CD4-positive, alpha-beta T cell treated with Interleukin-12 subunit alpha and Interleukin-12 subunit beta, for 1 hour (primary cell): ENCODE data around the gene MICU1.
"Not testable (repeated sequence)": the region's sequence is repeated elsewhere in the genome, so short reads cannot be mapped to it uniquely, and the experiment has no call there.

ENCODE experiments used
- DNase-seq: peaks from one replicate; pipeline ENCODE4 v3.0.0-alpha.2; 2020

The MICU1 gene

DNA sequence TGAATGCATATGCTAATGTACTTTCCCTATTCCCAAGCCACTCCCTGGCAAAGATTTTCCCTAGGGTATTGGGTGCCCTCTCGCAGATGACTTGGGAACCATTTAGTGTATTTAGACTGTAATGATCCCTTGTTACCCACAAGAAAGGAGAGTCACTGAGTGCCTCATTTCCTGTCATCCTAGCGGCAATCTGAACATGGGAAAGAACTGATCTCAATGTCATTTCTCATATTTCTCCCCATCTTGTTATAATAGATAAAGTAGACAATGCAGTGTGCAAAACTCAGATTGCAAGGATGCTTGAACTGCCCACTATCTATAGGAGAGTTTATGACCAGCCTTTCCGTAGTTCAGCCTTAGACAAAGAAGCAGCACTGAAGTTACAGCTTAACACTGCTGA lies 123.3 kb downstream of the MICU1 start:
- DNase-seq = no peak

DNA sequence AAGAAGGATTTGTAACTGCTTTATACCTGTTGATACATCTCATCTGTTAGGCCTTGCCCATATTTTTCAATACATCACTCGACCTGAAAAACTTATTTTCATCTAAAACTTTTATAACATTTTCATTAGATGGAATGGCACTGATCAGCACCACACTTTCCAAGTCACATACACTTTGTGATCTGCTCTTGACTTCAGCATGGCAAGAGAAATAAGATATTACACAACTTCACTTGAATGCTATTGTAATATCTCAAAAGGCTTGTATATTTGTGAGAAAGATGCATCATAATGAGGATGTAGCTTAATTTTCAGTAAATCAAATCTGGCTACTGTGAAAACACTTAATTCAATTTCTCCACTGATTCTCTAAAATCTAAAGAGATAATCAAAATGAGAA lies 126.2 kb downstream of the MICU1 start:
- DNase-seq = no peak

DNA sequence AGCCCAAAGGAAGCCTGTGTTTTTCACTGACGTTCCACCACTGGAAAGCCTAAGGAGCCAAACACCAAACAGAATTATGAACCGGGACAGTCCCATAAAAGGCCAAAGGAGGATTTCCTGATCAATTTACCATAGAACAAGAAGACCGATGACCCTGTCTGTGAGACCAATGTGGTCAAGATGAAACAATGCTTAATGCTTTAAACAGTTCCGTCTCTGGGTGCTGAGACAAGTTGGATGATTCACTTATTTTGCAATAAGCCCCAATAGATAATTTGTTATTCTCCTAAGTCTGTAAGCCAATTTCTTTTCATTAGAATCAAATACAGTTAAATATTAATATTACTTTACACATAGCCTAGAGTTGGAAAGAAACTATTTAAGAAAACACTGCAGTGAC lies 134.9 kb downstream of the MICU1 start:
- DNase-seq = no peak

DNA sequence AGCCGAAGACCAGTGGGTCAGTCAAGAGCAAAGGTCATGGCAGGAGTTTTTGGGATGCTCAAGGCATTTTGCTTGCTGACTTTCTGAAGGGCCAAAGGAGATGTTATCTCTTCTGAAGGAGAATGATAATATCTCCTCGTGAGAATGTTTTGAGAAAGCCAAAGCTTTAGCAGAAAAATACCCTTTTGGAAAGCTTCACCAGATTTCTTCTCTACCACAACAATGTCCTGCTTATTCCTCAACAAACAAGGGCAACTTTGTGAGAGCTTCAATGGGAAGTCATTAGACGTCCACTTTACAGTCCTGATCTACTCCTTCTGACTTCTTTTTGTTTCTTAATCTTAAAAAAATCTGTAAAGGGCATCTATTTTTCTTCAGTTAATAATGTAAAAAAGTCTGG lies 138.4 kb downstream of the MICU1 start:
- no peak for DNase-seq

DNA sequence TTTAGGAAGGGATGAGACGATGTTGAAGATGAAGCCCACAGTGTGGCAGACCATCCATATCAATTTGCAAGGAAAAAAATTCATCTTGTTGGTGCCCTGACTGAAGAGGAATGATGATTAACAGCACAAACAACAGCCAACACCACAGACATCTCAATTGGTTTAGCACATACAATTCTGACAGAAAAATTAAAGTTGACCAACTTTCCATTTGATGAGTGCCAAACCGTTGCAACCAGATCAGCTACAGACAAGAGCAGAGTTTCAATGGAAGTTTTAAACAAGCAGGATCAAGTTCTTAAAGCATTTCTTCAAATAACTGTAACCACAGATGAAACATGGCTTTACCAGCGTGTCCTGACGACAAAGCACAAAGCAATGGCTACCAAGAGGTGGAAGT lies 138.8 kb downstream of the MICU1 start:
- no peak for DNase-seq

DNA sequence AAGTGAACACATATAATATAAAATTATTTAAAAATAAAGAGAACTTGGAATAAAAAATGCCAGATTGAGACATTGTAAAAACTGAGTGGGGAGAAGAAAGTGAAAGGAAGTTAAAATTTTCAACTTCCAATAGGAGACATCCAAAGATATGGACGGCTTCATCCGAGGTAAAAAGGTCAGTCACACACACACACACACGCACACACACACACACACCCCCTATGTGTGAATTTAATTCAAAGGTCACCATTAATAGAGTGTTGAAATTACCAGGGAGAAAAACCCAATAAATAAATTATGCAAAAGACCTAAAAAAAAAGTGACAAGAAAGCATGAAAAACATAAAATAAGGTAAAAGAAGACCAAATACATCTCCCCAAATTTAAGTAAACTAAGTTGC lies 140.2 kb downstream of the MICU1 start:
- DNase-seq = no peak

DNA sequence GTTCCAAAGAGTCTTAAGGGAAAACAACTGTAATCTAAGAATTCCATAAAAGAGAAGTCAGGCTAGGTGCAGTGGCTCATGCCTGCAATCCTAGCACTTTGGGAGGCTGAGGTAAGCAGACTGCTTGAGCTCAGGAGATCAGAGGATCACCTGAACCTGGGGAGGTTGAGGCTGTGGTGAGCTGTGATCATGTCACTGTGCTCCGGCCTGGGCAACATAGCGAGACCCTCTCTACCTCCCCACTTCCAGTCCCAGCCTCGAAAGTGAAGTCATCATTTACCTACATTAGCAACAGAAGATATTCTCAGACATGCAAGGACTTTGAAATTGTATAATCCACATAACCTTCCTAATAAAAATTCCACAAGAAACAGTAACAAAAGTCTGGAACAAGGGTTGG lies 141.4 kb downstream of the MICU1 start:
- no peak for DNase-seq

DNA sequence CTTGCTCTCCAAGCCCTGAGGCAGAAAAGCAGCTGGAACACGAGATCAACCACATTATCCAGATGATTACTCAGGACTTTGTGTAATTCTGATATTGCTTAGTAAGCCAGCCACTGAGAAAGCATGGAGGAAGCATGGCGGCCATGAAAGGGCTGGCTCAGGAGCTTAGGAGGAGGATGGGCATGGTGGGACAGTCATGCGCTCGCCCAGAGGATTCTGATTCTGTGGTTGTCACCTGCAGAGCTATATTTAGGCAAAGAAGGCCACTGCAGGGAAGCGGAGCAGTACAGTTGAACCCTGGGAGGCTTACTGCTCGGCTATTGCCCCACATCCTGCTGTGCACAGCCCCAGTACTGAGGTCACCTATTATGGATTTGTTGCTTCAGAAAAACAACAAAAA lies 142.4 kb downstream of the MICU1 start:
- DNase-seq = no peak

DNA sequence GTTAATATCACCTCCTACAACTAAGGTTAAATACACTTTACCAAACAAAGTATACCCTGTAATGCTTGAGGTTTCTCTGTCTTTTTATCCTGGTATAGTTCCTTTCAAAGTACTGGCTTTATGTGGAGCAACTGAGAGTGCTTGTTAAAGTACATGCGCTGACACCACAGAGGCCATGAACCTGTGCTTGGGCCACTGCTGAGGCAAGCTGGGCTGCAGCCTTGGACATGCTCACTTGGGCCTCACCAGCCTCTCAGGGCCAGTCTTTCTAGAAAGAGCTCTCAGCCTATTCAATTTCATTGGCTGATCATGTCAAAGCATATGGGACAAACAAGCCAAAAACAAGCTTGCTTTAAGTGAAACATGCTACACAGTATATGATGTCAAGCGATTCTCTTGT lies 145.0 kb downstream of the MICU1 start:
- no peak for DNase-seq

DNA sequence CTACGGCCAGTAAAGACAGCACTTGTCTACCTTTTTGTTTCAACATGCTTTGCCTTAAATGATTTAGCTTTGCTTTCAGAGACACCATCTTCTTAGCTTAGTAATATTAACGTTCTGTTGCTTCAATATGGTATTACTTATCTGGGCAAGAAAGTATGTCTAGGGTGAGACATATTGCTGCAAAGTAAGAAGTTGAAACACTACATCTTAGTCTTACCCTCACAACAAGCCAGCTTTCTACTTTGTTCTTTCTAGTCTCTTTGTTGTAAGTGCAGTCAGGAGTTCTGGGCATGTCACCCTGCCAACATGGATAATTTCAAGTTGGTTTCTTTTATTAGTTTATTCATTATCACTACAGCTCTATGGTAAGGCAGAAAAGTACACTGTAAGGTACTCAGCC lies 148.4 kb downstream of the MICU1 start:
- DNase-seq = no peak

DNA sequence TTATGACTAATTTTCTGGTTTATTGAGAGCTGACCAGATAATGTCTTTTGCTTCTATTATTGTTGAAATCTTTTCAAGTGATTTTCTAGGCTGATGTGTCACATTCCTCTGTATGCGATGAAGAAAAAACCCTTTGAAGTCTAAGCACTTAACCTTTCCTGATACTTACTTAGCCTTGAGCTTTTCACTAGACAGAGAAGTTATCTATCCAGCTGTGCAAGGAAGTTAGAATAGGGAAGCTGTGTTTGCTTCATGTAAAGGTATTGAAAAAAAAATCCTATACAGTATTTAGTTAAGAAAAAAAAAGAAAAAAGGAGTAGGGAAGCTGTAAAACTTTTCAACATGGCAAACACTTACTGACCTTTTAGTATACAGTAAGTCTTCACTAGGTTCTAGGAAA lies 153.6 kb downstream of the MICU1 start:
- no peak for DNase-seq

DNA sequence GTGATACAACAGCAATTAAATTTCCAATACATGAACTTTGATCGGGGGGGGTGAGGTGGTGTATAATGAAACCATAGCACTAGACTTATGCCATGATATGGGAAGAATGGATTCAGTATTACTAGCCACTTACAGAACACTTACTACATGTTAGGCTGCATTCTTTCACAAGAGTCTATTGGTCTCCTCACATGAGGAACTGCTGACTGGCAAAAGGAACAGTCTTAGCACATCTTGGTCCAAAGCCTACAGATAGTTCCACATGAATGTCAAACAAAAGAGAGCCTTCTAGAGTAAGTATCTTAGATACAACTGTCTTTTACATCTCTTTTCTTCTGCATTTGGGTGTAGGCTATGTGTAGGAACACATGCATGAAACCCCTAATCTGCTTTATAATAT lies 155.2 kb downstream of the MICU1 start:
- DNase-seq = no peak

DNA sequence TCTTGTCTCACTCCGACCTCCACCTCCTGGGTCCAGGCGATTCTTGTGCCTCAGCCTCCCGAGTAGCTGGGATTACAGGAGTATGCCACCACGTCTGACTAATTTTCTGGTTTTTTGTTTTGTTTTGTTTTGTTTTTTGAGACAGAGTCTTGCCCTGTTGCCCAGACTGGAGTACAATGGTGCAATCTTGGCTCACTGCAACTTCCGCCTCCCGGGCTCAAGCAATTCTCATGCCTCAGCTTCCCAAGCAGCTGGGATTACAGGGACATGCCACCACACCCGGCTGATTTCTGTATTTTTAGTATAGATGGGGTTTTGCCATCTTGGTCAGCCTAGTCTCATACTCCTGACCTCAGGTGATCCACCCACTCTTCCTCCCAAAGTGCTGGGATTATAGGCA lies 158.8 kb downstream of the MICU1 start:
- not testable (repeated sequence) for DNase-seq

DNA sequence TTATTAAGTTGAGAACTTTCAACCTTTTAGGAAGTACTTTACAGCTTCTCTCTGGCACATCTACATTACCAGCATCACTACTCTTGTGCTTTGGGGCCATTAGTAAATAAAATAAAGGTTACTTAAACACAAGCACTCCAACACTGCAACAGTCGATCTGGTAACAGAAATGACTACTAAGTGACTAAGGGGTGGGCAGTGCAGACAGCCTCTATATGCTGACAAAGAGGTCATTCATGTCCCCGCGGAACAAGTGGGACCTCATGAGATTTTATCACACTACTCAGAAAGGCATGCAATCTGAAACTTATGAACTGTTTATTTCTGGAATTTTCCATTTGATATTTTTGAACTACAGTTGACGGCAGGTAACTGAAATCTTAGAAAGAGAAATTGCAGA lies 159.9 kb downstream of the MICU1 start:
- DNase-seq = no peak

DNA sequence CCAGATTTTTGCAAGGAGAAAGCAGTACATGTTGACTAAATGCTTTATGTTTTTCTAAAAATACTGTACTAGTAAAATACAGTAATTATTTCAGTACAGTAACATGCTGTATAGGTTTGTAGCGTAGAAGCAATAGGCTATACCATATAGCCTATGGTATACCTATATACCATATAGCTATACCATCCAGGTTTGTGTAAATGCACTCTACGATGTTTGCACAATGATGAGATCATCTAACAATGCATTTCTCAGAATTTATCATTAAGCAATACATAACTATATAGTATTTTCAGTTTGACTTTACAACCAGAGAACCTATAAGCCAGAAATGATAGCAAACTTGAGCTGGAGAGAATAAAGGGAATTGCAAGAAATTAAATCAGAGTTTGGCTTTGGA lies 161.4 kb downstream of the MICU1 start:
- DNase-seq = no peak

DNA sequence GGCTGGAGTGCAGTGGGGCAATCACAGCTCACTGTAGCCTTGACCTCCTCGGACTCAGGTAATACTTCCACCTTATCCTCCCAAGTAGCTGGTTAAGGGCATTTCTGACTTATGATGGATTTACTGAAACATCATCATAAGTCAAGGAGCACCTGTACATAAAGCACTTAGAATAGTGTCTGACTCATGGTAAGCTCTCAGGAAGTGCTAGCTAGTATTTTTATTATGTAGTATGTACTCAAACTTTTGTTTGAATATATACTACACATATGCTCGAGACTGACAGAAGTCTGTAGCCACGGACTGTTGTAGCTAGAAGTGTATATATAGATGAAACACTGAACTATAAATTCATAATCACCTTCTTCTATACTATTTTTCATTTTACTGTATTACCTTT lies 163.6 kb downstream of the MICU1 start:
- no peak for DNase-seq

DNA sequence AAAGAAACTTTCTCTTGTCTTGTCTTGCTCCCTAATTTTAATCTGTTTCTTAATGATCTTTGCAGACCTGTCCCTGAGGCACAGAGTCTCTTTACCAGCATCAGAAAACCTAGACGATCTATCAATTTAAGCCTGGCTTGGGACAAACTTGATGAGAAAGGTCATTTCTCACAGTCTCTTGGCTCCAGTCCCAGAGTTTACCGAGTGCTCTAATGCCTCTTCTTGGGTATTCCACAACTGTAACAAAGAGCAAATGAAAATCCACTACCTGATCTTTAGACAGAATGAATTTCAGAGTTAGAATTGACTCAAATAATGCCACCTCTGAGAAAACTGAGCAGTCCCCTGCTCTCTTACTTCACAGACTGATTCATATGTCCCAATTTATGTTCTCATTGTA lies 164.8 kb downstream of the MICU1 start:
- no peak for DNase-seq

DNA sequence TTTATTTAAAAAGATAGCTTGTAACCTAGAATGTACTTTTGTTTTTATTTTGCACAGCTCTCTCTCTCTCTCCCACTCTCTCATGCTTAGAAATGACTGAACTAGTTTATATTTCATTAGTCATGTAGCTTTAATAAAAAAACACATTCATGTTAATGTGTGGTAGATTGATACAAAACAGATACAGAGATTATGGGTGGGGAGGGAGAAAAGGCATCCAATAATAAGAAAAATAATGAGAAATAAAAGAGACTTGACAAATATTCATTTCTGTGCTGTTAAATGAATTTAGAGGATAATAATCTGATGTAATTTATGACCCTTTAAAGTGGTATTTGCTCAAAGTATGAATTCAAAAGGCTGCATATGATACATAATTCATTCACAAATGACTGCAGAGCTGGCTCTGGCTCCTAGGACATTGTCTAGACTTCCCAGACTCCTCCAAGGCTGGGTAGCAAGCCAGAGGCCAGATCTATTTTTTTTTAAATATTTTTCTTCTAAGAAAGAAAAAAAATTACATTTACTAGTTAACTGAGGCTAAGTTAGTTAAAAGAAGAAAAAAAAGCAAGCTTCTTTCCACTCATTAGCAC lies 165.5 kb downstream of the MICU1 start:
- no peak for DNase-seq

DNA sequence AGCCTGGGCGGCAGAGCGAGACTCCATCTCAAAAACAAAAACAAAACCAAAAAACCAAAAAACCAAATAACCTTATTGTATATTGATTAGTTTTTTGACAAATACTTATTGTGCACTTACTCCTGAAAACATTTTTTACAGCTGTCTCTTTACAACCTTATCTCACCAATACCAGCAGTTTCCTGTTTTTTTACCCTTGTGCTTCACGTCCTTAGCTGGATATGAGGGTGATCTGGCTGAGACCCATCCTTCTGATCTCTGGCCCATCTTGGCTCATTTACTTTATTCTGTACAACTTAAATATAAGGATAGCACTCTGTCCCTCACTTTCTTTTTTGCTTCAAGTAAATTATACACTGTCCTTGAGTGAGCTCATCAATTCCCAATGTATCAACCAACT lies 166.6 kb downstream of the MICU1 start:
- DNase-seq = no peak

DNA sequence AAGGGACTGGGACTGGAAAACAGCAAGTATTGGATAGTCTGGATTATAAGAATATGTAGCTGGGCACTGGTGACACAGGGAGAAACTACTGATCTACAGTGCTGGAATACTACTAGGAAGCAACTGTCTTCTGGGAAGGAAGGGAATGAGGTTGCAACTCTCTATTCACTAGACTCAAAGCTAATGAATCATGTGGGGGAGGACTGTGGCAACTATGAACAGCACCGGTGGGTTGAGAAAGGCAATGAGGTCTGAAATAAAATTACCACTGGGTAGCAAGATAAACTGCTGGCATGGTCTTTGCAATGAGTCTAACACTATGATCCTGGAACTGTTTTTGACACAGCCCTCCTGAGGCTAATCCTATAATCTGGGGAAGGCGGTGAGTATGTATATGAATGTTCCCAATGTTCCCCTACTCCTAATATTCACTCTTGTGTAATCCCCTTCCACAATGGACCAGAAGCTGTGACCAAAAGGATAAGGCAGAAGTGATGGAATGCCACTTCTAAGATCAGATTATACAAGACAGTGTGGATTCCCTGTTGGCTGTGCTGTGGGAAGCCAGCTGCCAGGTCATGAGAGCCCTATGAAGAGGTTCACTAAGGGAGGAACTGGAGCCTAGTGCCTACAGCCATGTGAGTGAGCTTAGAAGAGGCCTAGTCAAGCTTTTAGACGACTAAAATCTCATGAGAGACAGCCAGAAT lies 169.8 kb downstream of the MICU1 start:
- DNase-seq = no peak

DNA sequence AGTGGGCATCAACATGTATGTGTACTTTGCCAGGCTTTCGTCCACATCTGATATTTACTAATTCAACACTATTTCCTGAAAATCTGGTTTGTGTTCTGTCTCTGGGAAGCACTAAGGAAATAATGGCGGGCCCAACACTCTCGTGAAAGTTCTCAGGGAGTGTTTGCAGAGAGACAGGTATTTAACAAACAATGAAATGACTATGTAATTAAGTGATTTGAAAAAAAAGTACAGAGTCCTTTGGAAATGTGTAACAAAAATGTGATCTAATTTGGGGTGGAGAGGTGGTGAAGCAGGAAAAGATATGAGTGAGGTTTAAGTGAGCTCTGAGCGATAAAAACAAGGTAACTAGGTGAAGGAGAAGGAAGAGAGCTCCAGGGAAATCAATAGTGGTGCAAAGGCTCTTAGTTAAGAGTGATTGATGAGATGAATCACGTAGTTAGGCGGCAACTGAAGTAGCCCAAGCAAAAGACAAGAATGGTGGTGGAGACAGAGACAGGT lies 175.9 kb downstream of the MICU1 start:
- DNase-seq = no peak

DNA sequence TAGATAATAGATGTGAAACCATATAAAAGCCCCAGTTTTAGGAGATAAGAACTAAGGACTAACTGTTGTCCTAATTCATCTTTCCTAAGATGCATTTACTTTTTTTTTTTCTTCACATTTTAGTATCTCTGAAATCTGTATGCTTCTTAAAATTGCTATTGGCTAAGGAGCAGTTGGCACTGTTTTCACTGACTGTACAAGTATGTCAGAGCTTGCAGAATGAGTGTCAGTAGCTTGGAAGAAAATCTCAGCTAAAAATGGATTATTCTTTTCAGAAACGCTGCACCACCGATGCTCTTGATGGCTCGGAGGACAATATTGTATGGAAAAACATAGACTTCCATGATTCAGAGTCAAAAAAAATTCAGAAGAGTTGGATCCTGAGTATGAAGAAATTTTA lies 180.0 kb downstream of the MICU1 start:
- no peak for DNase-seq

DNA sequence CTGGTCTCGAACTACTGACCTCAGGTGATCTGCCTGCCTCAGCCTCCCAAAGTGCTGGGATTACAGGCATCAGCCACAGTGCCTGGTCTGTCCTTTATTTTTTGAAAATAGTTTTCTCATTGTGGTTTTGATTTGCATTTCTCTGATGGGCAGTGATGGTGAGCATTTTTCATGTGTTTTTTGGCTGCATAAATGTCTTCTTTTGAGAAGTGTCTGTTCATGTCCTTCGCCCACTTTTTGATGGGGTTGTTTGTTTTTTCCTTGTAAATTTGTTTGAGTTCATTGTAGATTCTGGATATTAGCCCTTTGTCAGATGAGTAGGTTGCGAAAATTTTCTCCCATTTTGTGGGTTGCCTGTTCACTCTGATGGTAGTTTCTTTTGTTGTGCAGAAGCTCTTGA lies 182.9 kb downstream of the MICU1 start:
- not testable (repeated sequence) for DNase-seq

DNA sequence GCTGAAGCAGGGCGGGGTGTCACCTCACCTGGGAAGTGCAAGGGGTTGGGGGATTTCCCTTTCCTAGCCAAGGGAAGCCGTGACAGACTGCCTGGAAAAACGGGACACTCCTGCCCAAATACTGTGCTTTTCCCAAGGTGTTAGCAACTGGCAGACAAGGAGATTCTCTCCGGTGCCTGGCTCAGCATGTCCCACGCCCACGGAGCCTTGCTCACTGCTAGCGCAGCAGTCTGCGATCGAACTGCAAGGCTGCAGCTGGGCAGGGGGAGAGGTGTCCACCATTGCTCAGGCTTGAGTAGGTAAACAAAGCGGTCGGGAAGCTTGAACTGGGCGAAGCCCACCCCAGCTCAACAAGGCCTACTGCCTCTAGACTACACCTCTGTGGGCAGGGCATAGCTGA lies 190.3 kb downstream of the MICU1 start:
- no peak for DNase-seq

DNA sequence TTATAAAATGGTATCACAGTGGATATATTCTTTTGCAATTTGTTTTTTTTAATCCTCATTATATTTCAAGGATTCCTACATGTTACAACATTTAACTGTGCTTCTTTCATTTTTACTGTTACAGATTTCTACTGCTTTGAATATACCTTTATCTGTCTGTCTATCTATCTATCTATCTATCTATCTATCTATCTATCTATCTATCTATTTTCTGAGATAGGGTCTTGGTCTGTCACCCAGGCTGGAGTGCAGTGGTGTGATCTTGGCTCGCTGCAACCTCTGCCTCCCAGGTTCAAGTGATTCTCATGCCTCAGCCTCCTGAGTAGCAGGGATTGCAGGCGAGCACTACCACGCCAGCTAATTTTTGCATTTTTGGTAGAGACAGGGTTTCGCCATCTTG lies 194.9 kb downstream of the MICU1 start:
- DNase-seq = not testable (repeated sequence)
